Stimulated activated CD4-positive, alpha-beta T cell treated with anti-CD3 and anti-CD28 coated beads, Interleukin-2, amount 100 ng/mL, for 24 hours (primary cell): ENCODE measurements around the gene TAB3.

ENCODE experiments used
- DNase-seq, 2 donors: peaks; one replicate each; pipeline ENCODE4 v3.0.0-alpha.2; 2020

The TAB3 gene, protein sequence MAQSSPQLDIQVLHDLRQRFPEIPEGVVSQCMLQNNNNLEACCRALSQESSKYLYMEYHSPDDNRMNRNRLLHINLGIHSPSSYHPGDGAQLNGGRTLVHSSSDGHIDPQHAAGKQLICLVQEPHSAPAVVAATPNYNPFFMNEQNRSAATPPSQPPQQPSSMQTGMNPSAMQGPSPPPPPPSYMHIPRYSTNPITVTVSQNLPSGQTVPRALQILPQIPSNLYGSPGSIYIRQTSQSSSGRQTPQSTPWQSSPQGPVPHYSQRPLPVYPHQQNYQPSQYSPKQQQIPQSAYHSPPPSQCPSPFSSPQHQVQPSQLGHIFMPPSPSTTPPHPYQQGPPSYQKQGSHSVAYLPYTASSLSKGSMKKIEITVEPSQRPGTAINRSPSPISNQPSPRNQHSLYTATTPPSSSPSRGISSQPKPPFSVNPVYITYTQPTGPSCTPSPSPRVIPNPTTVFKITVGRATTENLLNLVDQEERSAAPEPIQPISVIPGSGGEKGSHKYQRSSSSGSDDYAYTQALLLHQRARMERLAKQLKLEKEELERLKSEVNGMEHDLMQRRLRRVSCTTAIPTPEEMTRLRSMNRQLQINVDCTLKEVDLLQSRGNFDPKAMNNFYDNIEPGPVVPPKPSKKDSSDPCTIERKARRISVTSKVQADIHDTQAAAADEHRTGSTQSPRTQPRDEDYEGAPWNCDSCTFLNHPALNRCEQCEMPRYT

DNA sequence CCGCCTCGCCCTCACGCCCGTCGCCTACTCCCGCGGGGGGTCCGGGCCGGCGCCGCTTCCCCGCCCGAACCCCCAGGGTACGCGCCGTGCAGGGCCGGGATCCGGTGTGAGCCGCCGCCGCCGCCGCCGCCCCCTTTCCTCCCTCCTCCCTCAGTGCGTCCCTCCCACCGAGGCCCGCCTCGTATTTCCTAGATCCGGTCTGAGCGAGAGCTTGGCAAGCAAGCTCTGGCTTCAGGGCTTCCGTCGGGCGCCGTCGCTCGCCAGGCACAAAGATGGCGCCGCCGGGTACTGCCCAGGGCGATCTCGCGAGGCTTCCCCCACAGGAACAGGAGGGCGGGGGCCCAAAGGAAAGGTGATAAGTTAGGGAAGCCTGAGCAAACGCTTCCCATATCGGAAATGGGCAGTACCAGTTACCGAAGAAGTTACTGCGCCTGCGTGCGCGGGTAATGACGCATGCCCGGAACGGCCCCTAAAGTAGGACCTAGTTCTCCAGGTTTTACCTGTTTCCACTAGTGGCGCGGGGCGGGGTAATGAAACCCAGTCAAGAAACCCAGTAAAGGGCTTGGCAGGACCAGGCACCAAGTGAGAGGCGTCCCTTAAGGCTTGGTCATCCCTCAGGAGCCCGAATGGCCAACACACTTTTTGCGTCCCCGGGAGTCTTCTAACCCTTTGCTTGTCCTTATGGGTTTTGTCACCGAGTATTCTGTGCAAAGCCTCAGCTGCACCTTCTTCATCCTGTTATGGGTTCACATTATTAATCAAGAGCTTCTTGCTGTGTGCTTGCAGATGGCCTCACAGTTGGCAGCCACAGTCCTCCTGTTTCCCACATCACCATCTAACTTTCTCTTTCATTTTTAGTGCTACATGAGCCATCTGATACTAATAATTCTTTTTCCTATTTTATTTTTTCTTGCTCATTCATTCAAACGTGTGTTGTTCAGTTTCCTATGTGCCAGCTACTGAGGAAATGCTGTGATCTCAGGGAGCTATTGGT is at the start of gene TAB3:
Gene TAB3 (minus strand): TSS at position 108 of the 994 bp plus-strand sequence. CDS start 29,666 bp downstream, outside the sequence.
- DNase-seq: peak; percentile 88 to 90

DNA sequence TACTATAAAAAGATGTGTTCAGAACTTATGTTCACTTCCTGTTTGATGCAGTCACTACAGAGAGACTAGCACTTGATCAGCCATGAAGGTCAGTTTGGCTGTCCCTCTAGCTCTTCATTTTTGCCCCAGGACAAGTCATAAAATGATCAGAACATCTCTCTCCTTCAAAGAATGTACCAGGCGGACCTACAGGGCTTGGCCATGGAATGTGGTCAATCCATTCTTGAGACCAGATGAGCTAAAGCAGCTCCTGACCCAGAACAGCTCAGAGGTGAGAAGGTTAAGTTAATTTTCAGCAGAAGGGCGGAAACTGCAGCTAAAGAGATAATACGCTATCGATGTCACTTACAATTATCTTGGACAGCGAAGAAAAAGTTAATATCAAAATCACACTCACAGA is 49.2 kb upstream of the TAB3 start:
- no peak for DNase-seq

DNA sequence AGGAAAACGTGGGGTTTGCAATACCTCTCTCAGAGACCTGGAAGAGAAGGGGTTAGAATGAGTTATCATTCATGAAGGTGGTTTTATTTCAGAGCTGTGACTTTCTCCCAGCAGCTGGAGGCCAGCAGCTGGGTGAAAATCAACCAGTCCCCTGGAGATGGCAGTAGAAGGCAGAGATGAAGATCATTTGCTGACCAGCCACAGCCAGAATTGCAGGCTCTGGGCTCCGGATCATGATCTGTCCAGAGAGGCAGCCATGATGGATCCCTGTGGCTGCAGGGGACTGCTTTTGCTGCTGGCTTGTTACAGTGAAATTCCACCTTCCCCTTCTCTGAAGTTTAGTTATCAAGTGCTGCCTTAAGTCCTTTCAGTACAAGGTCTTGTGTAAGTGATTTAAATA is 46.9 kb upstream of the TAB3 start:
- no peak for DNase-seq

DNA sequence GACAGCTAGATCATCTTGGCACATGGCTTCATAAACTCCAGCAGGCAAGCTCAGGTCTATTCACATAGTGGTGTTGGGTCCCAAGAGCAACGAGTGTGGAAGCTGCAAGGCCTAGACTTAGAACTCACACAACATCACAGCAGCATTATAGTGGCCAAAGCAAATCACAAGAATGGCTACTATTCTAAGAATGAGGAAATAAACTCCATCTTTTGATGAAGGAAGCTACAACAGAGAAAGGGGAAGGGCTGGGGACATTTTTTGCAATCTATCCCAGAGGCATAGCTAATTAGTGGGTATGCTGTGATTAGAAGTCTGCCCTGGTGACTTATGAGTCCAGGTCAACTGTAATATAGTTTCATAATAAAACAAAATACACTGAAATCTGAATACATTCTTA is 42.9 kb upstream of the TAB3 start:
- no peak for DNase-seq

DNA sequence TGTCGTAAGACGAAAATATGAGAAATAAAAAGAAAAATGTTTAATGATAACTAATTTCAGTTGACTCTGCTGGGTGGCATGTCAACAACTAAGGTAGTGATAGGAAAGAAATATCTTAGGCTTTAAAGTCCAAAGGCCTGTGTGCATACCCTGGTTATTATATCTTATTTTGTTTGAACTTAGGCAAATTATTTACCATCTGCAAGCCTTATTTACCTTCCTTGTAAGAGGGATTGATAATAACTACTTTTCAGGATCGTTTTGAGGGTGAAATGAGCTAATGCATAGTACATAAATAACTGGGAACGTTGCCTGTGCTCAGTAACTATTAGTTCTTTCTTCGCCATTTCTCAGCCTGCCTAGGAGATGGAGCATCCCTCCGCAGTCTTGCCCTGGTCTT is 41.6 kb upstream of the TAB3 start:
- no peak for DNase-seq

DNA sequence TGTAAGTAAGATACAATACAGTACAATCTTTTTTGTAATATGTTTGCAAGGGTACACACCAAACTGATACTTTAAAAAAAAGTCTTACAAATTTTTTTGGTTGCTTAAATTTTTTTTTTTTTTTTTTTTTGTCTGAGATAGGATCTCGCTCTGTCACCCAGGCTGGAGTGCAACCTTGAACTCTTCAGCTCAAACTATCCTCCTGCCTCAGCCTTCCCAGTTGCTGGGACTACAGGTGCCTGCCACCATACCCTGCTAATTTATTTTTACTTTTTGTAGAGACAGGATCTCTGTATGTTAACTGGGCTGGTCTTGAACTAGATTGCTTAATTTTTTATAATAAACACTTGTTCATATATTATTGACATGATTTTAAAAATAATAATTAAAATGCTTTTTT is 41.1 kb upstream of the TAB3 start:
- no peak for DNase-seq

DNA sequence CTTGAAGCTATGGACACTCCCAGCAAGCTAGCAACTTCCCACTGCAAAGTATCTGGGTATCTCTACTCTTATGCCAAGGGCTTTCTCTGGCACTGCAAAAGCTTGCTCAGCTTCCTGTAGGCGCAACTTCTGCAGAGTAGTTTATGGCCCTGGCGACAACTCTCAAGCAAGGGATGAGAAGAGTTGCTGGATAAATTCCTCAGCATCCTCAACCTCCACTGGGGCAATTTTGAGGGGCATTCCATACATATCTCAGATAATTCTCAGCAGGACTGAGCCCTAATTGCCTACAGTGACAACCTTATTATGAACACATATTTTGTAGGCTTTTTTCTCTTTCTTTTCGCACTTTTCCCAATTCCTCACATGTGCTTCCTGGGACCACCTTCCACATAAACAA is 31.2 kb upstream of the TAB3 start:
- DNase-seq: no peak

DNA sequence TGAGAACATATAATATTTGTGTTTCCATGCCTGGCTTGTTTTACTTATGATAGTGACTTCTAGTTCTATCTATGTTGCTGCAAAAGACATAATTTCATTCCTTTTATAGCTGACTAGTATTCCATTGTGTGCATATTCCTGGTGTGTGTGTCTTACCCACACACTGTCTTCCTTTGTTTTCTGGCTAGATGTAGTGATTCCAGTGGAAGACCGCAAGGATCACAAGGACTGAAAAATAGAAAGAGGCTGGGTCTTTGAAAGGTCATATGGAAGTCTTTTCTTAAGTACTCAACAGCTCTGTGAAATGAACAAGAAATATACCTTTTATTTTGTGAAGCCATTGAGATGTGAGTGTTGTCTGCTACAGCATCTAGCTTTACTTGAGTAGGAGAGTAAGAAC is 29.4 kb upstream of the TAB3 start:
- no peak for DNase-seq

DNA sequence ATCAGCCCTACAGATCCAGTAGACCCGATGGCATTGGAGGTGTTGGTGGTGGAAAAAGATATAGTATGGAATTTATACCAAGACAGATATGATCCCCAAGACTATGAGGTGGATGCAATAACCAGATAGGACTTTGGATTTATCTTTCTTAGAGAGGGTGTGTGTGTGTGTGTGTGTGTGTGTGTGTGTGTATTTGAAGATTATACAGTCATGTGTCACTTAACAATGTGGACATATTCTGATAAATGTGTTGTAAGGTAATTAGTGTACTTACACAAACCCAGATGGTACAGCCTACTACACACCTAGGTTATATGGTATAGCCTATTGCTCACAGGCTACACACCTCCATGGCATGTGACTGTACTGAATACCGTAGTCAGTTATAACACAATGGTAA is 24.4 kb upstream of the TAB3 start:
- no peak for DNase-seq

DNA sequence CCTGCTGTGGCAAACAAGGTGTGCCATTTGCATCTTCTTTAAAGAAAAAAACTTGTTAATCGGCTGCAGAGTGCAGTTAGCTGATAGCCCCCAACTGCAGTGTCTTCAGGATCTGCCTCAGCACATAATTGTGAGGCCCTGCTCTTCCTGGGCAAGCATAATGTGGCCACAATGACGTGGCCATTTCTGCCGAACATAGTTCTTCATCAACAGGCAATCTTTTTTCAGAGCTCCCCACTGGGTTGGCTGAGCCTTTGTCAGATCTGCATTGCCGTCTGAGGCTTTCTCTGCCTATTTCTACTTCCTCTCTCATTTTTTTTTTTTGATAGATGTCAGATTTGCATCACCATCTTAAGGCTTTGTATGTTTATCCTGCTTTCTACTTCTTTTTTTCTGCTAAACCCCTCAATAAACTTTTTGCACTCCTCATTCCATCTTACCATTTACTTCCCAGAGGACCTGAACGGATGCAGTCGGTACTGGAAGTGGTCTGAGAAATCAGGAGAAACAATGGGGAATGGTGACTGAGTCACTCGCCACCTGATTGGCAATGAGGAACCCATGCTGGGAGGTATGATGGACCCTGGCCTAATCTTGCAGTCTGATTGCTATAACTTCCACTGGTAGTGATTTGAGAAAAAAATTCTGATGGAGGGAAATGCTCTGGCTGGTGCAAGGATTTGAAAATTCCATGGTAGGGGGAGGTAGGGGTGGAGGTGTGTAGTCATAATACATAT is 21.2 kb upstream of the TAB3 start:
- DNase-seq: peak in 1 of 2 donors; percentile 1

DNA sequence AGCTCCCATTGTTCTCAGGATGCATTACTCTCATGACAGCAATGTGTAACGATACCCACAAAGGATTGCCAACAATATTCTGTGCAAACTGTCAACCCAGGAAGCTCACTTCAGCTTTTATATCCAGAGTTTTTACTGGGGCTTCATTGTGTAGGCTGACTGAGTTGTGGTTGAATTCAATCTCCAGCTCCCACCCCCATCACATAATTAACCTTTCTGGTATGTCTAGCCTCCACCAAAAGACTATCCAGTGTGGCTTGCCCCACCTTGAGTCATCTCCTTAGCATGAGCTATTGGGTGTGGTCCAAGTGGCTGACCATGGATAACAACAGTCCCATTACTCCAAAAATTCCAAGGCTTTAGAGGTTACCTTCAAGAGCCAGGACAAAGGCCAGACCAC is 17.7 kb upstream of the TAB3 start:
- DNase-seq: no peak

DNA sequence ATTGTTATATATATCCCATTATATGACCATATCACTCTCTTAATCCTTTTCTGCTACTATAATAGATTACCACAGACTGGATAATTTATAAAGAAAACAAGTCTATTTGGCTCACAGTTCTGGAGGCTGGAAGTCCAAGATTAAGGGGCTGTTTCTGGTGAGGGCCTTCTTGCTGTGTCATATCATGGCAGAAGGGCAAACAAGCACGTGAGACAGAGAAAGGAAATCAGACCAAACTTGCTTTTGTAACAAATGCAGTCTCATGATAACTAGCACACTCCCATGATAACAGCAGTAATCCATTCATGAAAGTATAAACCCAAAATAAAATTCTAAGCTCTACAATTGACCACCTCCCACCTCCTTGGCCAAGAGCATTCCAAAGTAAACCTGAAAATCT is 16.3 kb upstream of the TAB3 start:
- DNase-seq: no peak

DNA sequence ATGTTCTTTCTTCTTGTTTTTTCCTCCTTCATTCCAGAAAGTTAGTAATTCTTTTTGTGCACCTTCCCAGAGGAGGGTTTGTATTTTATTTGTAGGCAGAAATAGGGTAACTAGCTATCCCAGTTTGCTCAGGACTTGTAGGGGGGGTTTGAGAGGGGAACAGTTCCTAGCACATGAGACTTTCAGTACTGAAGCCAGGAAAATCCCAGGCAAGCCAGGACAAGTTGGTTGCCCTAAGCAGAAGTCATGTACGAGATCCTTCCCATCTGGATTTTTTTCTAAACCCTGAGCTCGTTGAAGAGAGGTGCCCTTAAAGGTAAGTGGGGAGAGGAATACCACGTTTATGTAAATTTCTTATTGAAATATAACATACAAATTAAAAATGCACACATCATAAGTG is 15.6 kb upstream of the TAB3 start:
- no peak for DNase-seq

DNA sequence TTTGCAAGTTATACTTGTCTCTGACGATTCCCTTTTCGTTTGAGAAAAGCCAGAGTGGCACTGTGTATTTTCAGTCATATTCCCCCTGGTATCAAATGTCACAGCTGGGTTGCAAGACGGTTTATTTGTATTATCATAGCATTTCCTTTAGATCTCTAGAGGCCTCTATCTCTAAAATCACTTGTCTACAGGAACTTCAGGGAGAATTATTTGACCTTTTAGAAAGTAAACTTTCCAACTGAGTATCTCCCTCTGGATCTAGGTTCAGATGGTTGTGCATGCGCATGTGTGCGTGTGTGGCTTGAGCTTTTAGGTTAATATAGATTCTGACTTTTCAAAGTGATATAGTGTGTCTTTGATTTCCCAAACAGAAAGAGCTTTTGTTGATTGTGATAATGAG is 15.1 kb upstream of the TAB3 start:
- no peak for DNase-seq

DNA sequence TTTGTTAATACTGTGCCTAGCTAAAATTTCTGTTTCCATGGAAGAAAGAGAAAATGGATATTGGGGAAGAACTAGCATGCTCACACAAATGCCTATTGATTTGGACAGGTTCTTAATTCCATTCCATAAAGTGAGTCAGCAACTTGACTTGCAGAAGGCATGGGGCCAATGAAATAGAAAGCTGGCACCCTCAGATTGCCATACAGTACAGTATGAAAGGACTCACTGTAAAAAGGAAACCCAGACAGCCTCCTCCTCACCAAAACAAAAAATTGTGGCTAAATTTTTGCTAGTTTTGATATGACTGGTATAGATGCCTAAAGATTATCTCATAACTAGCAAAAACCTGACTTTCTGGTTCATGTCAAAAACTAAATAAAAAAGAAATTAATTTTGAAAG is 11.2 kb upstream of the TAB3 start:
- DNase-seq: peak in 1 of 2 donors; percentile 2

DNA sequence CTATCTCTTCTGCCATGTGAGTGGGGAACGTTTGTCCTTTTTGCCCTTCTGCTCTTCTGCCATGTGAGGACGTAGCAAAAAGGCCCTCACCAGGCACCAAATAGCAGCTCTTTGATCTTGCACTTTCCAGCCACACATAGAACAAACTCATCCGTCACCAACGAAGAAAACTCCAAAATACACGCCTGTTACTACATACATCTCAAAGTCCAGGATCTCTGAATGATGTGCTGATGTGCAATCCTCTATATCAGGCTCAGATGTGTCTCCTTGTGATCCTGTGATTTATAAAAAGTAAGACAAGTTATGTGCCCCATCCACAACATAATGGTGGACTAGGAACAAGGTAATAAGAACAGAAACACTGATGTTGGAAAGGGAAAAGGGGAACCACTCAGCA is 9.8 kb upstream of the TAB3 start:
- DNase-seq: no peak

DNA sequence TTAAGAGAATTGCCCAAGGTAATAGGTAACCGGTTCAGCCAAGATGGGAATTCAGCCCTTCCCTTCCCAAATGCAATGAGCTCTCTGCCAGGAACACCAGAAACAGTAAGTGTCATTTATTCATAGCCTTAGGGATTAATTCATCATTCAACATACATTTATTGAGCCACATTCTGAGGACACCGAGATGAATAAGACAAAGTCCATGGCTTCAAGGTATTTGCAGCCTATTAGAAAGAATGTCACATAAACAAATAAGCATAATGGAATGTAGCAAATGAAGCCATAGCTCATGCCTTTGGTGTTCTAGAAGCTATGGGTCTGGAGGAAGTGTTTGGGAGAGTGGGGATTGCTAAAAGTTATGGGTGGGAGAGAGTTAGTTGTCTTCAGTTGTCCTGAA is 6.3 kb upstream of the TAB3 start:
- DNase-seq: no peak

DNA sequence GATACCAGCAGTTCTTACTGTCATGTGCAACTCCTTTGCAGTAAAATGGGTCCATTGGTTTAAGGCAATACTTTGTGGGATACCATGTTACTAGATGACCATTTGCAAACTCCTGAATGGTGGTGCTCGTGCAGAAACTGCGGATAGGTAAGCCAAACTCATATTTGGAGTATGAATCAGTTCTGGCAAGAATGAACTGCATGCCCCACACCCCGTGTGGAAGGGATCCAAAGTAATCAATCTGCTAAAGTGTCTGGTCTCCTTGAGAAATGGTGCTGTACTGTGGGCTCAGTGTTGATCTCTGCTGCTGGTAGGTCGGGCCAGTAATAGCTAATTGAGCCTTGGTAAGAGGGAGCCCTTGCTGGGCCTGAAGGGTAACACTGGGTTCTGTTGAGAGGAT is 4.2 kb upstream of the TAB3 start:
- no peak for DNase-seq

DNA sequence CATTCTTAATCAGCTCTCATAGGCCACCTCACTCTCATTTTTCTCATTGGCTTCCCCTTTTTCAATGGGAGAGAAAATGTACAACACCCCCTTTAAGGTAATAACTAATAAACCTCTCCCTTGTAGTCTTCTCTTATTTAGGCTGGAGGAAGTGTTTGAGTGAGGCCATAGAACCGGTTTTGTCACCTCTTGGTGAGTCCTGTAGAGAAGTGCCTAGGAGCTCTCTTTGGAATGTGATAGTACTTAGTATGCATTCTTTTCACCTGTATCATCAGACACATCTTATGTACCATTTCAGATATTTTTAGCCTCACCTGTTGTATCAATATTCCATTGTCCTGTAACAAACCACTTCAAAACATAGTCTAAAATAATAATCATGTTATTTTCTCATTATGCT is 3.5 kb upstream of the TAB3 start:
- no peak for DNase-seq

DNA sequence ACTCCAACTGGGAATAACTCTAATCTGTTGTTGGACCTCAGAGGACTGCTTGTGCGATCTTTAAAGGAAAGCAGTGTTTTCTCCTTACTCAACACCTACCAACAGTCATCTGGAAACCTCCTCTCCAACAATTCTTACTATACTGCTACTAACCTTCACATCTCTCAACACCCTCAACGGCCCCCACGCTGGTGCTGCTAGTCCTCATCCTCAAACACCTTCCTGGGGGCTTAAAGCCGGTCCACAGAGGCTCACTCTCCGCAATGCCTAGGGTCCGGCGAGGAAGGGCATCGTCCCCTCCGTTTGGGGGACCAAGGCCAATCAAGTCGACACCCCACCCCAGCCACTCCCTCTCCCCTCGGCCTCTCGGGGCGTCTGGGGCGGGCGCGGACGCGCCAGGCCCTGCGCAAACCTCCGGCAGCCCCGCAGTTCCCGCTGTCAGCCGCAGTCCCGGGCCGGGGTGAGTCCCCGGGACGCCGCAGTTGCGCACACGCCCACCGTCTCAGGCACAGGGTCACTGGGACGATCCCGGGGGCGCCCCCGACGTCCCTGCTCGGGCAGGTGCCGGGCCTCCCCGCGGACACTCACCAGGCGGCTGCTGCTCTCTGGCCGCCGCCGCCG is 418 bp downstream of the TAB3 start:
- DNase-seq: peak; percentile 29 to 30

DNA sequence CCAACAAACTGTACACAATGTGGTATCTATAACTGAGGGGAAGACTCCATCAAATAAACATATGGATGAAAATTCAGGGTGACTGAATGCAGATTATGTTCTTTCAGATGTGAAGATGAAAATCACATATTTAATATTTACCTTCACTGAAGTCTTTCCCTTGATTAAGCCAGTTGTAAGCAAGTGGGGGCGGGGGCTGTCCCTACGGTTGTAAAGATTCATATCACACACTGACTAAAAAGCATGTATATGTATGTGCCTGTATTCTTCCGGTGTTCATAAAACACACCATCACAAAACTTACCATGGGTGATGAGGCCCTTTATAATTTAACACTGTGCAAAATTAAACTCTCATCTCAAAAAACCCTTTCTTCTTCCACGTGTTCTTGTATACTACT is 1.3 kb downstream of the TAB3 start:
- peak; percentile 70 for DNase-seq

DNA sequence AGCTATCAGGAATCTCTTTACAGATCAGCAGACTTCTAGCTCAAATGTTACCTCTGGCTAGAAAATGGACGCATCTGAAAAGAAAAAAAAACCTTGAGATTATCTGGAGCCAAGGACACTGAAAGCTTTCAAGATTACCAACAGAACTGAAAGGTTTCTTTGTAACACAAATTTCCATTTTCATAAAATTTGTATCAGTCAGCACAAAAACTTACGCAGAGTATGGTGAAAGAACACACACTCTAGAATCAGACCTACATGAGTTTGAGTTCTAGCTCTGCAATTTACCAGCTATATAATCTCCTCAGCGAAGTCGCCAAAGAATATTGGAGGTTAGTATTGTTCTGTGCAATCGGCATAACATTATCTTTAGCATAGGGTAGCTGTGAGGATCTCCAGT is 1.8 kb downstream of the TAB3 start:
- no peak for DNase-seq
